ENCODE results near the gene SMYD1. TPM values are rescaled to one million over a fixed set of nuclear protein-coding genes. Genes with fewer than 3 reads are reported as not detected.

The SMYD1 gene
- total RNA-seq, 1 experiment from 2014 or later, result not detected

DNA sequence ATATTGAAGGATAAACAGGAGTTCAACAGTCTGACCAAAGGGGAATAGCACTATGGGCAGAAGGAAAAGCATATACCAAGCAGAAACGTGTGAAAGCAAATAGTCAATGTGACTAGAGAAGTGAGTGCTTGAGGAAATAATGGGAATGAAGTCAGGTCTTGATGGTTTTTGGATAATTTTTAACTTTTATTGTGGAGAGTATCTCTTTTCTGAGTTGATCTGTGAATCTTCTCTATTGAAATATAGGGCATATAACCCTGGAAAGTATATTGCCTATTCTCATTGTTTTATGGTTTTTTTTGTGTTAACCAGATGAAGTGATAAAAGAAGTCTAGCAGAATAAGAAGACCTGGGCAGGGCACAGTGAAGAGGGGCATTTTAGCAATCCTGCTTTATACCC lies 76.6 kb downstream of the SMYD1 start:
- BruUV-seq (replicated peaks), result no TSS peak
- Histone ChIP-seq H3K27me3 (ENCODE audit: control insufficient read depth, insufficient read depth, low read length) (no peaks in the 10 kb centered on the region; the same call in none of the 2 replicates), H3K36me3 (ENCODE audit: control insufficient read depth, insufficient read depth, low read length) (no peaks in the 10 kb centered on the region), H3K4me3 (ENCODE audit: low read depth in 2 of 2, low read length in 2 of 2) (no peak overlapping the region), H3K27ac (ENCODE audit: low read length) (no peak overlapping the region), H3K4me1 (ENCODE audit: control insufficient read depth, insufficient read depth, low read length) (no peaks in the 10 kb centered on the region), H3K9me3 (ENCODE audit: control insufficient read depth, insufficient read depth, low read depth, low read length) (peaks cover 10% of the 10 kb centered on the region; the same call in 1 of the 2 replicates)
- in situ Hi-C loops (cut with HindIII; ENCODE audit: low pct_unique_long_range_greater_than_20kb, low sequenced_read_pairs), result no loop called here
- TF ChIP-seq, protein P1, sequence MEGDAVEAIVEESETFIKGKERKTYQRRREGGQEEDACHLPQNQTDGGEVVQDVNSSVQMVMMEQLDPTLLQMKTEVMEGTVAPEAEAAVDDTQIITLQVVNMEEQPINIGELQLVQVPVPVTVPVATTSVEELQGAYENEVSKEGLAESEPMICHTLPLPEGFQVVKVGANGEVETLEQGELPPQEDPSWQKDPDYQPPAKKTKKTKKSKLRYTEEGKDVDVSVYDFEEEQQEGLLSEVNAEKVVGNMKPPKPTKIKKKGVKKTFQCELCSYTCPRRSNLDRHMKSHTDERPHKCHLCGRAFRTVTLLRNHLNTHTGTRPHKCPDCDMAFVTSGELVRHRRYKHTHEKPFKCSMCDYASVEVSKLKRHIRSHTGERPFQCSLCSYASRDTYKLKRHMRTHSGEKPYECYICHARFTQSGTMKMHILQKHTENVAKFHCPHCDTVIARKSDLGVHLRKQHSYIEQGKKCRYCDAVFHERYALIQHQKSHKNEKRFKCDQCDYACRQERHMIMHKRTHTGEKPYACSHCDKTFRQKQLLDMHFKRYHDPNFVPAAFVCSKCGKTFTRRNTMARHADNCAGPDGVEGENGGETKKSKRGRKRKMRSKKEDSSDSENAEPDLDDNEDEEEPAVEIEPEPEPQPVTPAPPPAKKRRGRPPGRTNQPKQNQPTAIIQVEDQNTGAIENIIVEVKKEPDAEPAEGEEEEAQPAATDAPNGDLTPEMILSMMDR (IDR thresholded peaks at IDR 0.05), result no peak
- TF ChIP-seq SIN3A (IDR thresholded peaks at IDR 0.05; ENCODE audit: borderline replicate concordance, insufficient read depth, low read depth, low read length) (no peak), POLR2AphosphoS5 (IDR thresholded peaks at IDR 0.05; ENCODE audit: low read depth, low read length) (no peak), TCF7L2 (IDR thresholded peaks at IDR 0.05; ENCODE audit: low read depth, low read length) (no peak)
- TF ChIP-seq, protein P2, sequence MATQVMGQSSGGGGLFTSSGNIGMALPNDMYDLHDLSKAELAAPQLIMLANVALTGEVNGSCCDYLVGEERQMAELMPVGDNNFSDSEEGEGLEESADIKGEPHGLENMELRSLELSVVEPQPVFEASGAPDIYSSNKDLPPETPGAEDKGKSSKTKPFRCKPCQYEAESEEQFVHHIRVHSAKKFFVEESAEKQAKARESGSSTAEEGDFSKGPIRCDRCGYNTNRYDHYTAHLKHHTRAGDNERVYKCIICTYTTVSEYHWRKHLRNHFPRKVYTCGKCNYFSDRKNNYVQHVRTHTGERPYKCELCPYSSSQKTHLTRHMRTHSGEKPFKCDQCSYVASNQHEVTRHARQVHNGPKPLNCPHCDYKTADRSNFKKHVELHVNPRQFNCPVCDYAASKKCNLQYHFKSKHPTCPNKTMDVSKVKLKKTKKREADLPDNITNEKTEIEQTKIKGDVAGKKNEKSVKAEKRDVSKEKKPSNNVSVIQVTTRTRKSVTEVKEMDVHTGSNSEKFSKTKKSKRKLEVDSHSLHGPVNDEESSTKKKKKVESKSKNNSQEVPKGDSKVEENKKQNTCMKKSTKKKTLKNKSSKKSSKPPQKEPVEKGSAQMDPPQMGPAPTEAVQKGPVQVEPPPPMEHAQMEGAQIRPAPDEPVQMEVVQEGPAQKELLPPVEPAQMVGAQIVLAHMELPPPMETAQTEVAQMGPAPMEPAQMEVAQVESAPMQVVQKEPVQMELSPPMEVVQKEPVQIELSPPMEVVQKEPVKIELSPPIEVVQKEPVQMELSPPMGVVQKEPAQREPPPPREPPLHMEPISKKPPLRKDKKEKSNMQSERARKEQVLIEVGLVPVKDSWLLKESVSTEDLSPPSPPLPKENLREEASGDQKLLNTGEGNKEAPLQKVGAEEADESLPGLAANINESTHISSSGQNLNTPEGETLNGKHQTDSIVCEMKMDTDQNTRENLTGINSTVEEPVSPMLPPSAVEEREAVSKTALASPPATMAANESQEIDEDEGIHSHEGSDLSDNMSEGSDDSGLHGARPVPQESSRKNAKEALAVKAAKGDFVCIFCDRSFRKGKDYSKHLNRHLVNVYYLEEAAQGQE (IDR thresholded peaks at IDR 0.05; ENCODE audit: insufficient read depth in 1 of 2, low read depth in 2 of 2, low read length in 1 of 2), result no peak
- ChIA-PET CTCF (no interaction called here), POLR2A (no interaction called here)
- no peak for ATAC-seq
- intact Hi-C loops (cut with micrococcal nuclease; ENCODE audit: unreplicated experiment), result no loop called here
- no peak for DNase-seq (ENCODE audit: low read depth, low spot score)

- no peaks in the 10 kb centered on the region for H3K36me3 ChIP-seq (ENCODE audit: control insufficient read depth, insufficient read depth, low read length)
- DNase-seq (ENCODE audit: low read depth, low spot score) (no peak), ATAC-seq (no peak)
- no peaks in the 10 kb centered on the region; the same call in 1 of the 2 replicates for H3K27me3 ChIP-seq (ENCODE audit: control insufficient read depth, insufficient read depth, low read length)
- ChIA-PET POLR2A (no interaction called here), CTCF (no interaction called here)
- BruUV-seq (replicated peaks), result no TSS peak
- no peak overlapping the region for H3K4me3 ChIP-seq (ENCODE audit: low read depth in 2 of 2, low read length in 2 of 2)
- H3K4me1 ChIP-seq (ENCODE audit: control insufficient read depth, insufficient read depth, low read length), result no peaks in the 10 kb centered on the region
- intact Hi-C loops (cut with micrococcal nuclease; ENCODE audit: unreplicated experiment) (no loop called here), in situ Hi-C loops (cut with HindIII; ENCODE audit: low pct_unique_long_range_greater_than_20kb, low sequenced_read_pairs) (no loop called here)
- peaks cover 10% of the 10 kb centered on the region; the same call in 1 of the 2 replicates for H3K9me3 ChIP-seq (ENCODE audit: control insufficient read depth, insufficient read depth, low read depth, low read length)
- TF ChIP-seq SIN3A (IDR thresholded peaks at IDR 0.05; ENCODE audit: borderline replicate concordance, insufficient read depth, low read depth, low read length) (no peak), TCF7L2 (IDR thresholded peaks at IDR 0.05; ENCODE audit: low read depth, low read length) (no peak), POLR2AphosphoS5 (IDR thresholded peaks at IDR 0.05; ENCODE audit: low read depth, low read length) (no peak)
- TF ChIP-seq, protein P1 (IDR thresholded peaks at IDR 0.05), result no peak
- TF ChIP-seq, protein P2 (IDR thresholded peaks at IDR 0.05; ENCODE audit: insufficient read depth in 1 of 2, low read depth in 2 of 2, low read length in 1 of 2), result no peak
- H3K27ac ChIP-seq (ENCODE audit: low read length), result no peak overlapping the region
These were observed 77.4 kb downstream of the SMYD1 start for GRCh38 chr2:88144914-88145497.

Data from Panc1 (cell line).